ENCODE measurements around the gene MFAP2. TPM values are rescaled to one million over a fixed set of nuclear protein-coding genes. Genes with fewer than 3 reads are reported as not detected.

The MFAP2 gene
- total RNA-seq, 1 experiment from 2014 or later: 22.7 TPM

DNA sequence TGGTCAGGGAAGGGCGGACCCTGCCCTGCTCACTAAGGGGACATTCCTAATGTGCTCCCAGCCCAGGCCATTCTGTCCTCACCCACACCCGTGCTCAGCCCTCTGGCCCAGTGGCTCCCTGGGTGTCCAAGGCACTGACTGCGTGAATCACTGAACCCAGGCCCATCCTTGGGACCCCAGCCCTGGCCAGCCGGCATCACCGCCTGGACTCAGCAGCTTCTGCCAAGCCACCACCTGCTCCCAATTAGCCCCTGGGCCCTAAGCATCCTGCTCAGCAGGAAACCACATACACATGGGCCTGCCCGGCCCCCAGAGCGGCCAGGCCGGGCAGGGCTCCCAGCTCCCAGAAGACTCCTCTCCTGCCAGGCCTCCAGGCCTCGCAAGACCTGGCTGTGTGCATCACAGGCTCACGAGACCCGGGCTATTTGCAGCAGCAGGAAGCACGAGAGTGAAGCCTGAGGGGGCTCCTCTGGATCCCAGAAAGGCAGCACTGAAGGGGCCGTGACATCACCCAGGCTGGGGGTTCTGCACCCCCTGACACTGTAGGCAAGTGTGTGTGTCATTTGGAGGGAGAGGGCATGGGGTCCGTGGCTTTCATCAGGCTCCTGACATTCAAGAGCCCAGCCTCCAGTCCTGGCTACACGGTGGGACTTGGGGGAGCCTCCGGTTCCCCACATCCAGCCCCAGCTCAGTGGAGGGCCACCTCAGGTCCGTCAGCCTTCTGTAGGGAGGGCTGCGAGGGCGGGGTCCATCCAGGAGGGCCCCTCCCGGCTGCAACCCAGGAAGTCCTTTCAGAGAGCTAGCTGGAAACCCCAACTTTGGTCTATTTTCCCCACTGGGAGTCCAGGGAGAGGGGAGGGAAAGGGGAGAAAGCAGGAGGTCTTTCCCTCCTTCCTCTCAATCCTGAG lies 1.6 kb downstream of the MFAP2 start:
- no peaks in the 10 kb centered on the region for H3K9me3 Mint-ChIP-seq (ENCODE audit: unreplicated experiment)
- peaks cover 16% of the 10 kb centered on the region for H3K4me1 Mint-ChIP-seq (ENCODE audit: low read depth, unreplicated experiment)
- TF ChIP-seq, protein P1, sequence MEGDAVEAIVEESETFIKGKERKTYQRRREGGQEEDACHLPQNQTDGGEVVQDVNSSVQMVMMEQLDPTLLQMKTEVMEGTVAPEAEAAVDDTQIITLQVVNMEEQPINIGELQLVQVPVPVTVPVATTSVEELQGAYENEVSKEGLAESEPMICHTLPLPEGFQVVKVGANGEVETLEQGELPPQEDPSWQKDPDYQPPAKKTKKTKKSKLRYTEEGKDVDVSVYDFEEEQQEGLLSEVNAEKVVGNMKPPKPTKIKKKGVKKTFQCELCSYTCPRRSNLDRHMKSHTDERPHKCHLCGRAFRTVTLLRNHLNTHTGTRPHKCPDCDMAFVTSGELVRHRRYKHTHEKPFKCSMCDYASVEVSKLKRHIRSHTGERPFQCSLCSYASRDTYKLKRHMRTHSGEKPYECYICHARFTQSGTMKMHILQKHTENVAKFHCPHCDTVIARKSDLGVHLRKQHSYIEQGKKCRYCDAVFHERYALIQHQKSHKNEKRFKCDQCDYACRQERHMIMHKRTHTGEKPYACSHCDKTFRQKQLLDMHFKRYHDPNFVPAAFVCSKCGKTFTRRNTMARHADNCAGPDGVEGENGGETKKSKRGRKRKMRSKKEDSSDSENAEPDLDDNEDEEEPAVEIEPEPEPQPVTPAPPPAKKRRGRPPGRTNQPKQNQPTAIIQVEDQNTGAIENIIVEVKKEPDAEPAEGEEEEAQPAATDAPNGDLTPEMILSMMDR (IDR thresholded peaks at IDR 0.05; ENCODE audit: insufficient read depth in 1 of 2, low read depth in 1 of 2, low read length in 1 of 2, severe bottlenecking in 1 of 2, unreplicated experiment in 1 of 2): no peak
- POLR2A ChIA-PET: no interaction called here
- CTCF ChIA-PET: no interaction called here
- no TSS peak for BruUV-seq (replicated peaks)
- intact Hi-C loops (cut with micrococcal nuclease; ENCODE audit: unreplicated experiment): no loop called here
- H3K27me3 ChIP-seq (replicated peaks; ENCODE audit: control insufficient read depth, insufficient read depth, low read length): no peaks in the 10 kb centered on the region
- H3K27me3 Mint-ChIP-seq (ENCODE audit: insufficient read depth, unreplicated experiment): no peaks in the 10 kb centered on the region
- H3K4me1 ChIP-seq: no peaks in the 10 kb centered on the region
- no peak overlapping the region; the same call in 1 of the 2 replicates for H3K4me3 ChIP-seq (ENCODE audit: low read depth, low read length)
- H3K9me3 ChIP-seq: no peaks in the 10 kb centered on the region
- H3K36me3 ChIP-seq (ENCODE audit: control insufficient read depth, insufficient read depth, low read length): no peaks in the 10 kb centered on the region
- no peak for DNase-seq
- H3K27ac Mint-ChIP-seq (ENCODE audit: unreplicated experiment): no peak overlapping the region
- no peaks in the 10 kb centered on the region for H3K36me3 Mint-ChIP-seq (ENCODE audit: insufficient read depth, unreplicated experiment)
- peak overlapping the region; percentile 63 for H3K4me3 Mint-ChIP-seq (ENCODE audit: unreplicated experiment)

DNA sequence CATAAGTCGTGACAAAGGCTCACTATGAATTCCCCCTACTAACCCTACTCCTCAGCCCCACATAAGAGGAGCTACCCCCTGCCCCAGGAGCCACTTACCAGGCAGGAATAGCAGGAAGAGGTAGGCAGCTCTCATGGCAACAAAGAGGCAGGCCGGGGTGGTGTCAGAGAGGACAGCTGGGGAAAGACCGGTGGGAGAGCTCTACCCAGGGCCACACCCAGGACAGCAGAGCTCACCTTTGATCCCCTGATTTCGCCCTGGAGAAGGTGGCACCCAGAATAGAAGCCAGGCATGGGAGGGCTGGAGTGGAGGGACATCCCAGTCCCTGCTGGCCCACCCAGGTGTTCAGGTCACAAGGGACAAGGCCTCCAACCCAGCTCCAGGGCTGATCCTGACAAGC lies 2.3 kb downstream of the MFAP2 start:
- intact Hi-C loops (cut with micrococcal nuclease; ENCODE audit: unreplicated experiment): no loop called here
- no peak overlapping the region for H3K4me3 ChIP-seq (ENCODE audit: low read depth, low read length)
- BruUV-seq (replicated peaks): no TSS peak
- Mint-ChIP-seq H3K9me3 (ENCODE audit: unreplicated experiment) (no peaks in the 10 kb centered on the region), H3K27me3 (ENCODE audit: insufficient read depth, unreplicated experiment) (no peaks in the 10 kb centered on the region), H3K4me3 (ENCODE audit: unreplicated experiment) (no peak overlapping the region), H3K36me3 (ENCODE audit: insufficient read depth, unreplicated experiment) (no peaks in the 10 kb centered on the region), H3K27ac (ENCODE audit: unreplicated experiment) (no peak overlapping the region), H3K4me1 (ENCODE audit: low read depth, unreplicated experiment) (peaks cover 10% of the 10 kb centered on the region)
- TF ChIP-seq, protein P1 (IDR thresholded peaks at IDR 0.05; ENCODE audit: insufficient read depth in 1 of 2, low read depth in 1 of 2, low read length in 1 of 2, severe bottlenecking in 1 of 2, unreplicated experiment in 1 of 2): no peak
- no peaks in the 10 kb centered on the region for H3K4me1 ChIP-seq
- POLR2A ChIA-PET: no interaction called here
- CTCF ChIA-PET: no interaction called here
- no peaks in the 10 kb centered on the region for H3K9me3 ChIP-seq
- no peaks in the 10 kb centered on the region for H3K36me3 ChIP-seq (ENCODE audit: control insufficient read depth, insufficient read depth, low read length)
- no peaks in the 10 kb centered on the region for H3K27me3 ChIP-seq (replicated peaks; ENCODE audit: control insufficient read depth, insufficient read depth, low read length)
- DNase-seq: no peak

GRCh38 chr1:16977377-16977776 lies 3.0 kb downstream of the MFAP2 start:
- ChIA-PET CTCF (no interaction called here), POLR2A (no interaction called here)
- no peaks in the 10 kb centered on the region for H3K4me1 ChIP-seq
- H3K27me3 ChIP-seq (replicated peaks; ENCODE audit: control insufficient read depth, insufficient read depth, low read length): no peaks in the 10 kb centered on the region
- BruUV-seq (replicated peaks): no TSS peak
- H3K4me1 Mint-ChIP-seq (ENCODE audit: low read depth, unreplicated experiment): peaks cover 8% of the 10 kb centered on the region
- H3K9me3 Mint-ChIP-seq (ENCODE audit: unreplicated experiment): no peaks in the 10 kb centered on the region
- TF ChIP-seq, protein P1 (IDR thresholded peaks at IDR 0.05; ENCODE audit: insufficient read depth in 1 of 2, low read depth in 1 of 2, low read length in 1 of 2, severe bottlenecking in 1 of 2, unreplicated experiment in 1 of 2): no peak
- no peaks in the 10 kb centered on the region for H3K9me3 ChIP-seq
- H3K36me3 ChIP-seq (ENCODE audit: control insufficient read depth, insufficient read depth, low read length): no peaks in the 10 kb centered on the region
- no peak overlapping the region for H3K27ac Mint-ChIP-seq (ENCODE audit: unreplicated experiment)
- intact Hi-C loops (cut with micrococcal nuclease; ENCODE audit: unreplicated experiment): no loop called here
- no peak overlapping the region for H3K4me3 Mint-ChIP-seq (ENCODE audit: unreplicated experiment)
- H3K36me3 Mint-ChIP-seq (ENCODE audit: insufficient read depth, unreplicated experiment): no peaks in the 10 kb centered on the region
- no peak overlapping the region for H3K4me3 ChIP-seq (ENCODE audit: low read depth, low read length)
- H3K27me3 Mint-ChIP-seq (ENCODE audit: insufficient read depth, unreplicated experiment): no peaks in the 10 kb centered on the region
- no peak for DNase-seq
